ENCODE measurements around the gene RASAL2.

RASAL2 gene

DNA sequence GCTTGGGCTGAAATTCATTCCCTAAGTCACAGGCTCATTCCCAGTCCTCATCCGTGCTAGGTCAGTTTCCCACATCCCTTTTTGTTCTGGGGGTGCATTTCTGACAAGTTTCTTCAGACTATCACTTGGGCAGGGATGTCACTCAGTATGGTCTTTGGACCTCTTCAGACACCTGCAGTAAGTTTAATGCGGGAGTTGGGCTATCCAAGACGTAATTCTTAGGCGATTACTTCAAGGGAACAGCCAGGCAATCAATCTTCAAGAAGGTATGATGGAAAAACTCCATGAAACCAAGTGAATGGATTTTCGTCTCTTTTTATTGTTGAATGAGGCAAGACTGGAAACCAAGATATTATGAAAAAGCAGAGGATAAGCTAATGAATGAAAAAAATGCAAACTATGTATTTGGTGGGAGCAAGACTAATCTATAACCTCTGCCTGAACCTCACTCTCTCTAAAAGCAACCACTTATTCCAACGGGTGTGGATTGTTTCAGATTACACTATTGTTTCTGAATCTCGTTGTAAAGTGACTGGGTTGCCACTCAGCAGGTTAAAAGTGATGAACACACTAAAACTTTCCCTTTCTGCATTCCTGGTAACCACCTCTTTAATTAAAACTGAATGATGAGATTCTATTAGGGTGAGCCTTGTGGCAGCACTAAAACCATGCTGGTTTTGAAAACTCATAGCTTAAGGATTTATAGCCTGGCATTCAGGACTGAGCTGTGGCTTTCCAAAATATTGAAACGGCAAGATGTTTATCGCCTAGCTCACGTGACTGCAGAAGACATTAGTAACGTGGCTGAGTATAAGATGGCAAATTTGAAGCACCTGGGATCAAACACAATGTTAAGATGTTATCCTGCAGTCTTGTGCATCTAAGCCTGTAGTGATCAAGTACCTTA is 1.1 kb downstream of the RASAL2 start:
- H3K9ac ChIP-seq (ENCODE audit: low read length in 2 of 2): peak overlapping the region; percentile 35 to 71
- no peaks in the 10 kb centered on the region for H3K36me3 ChIP-seq (ENCODE audit: control insufficient read depth in 2 of 2, insufficient read depth in 2 of 2, low read length in 2 of 2)
- H3K4me3 ChIP-seq (ENCODE audit: low read length in 2 of 2): peak overlapping the region; percentile 56 to 88
- H3K27ac ChIP-seq (ENCODE audit: low read length): peak overlapping the region; percentile 66
- H3K9me3 ChIP-seq (ENCODE audit: control insufficient read depth in 2 of 2, low read length in 2 of 2): no peaks in the 10 kb centered on the region
- no peaks in the 10 kb centered on the region for H3K27me3 ChIP-seq (ENCODE audit: control insufficient read depth in 1 of 2, insufficient read depth in 2 of 2, low read length in 2 of 2)
- H3K4me1 ChIP-seq (ENCODE audit: control insufficient read depth, insufficient read depth, low read length): peaks cover 8% of the 10 kb centered on the region

DNA sequence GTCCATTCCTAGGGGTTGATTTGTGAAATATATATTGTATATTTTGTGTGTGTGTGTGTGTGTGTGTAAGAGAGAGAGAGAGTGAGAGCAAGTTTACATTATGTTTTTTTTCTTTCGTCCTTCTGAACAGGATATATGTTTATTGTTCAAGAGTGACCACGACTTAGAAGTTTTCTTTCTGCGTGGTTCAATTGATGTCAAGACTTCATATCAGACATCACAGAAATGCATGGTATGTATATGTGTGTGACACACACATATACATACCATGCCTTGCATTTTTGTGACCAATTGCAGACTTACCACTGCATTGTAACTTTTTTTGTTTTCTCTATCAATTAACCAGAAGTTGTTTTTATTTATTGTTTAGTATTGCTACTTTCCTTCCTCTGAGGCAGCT is 2.5 kb downstream of the RASAL2 start:
- no peaks in the 10 kb centered on the region for H3K36me3 ChIP-seq (ENCODE audit: control insufficient read depth in 2 of 2, insufficient read depth in 2 of 2, low read length in 2 of 2)
- H3K27ac ChIP-seq (ENCODE audit: low read length): no peak overlapping the region
- no peak overlapping the region for H3K9ac ChIP-seq (ENCODE audit: low read length in 2 of 2)
- H3K4me3 ChIP-seq (ENCODE audit: low read length in 2 of 2): no peak overlapping the region
- H3K9me3 ChIP-seq (ENCODE audit: control insufficient read depth in 2 of 2, low read length in 2 of 2): no peaks in the 10 kb centered on the region
- no peaks in the 10 kb centered on the region for H3K27me3 ChIP-seq (ENCODE audit: control insufficient read depth in 1 of 2, insufficient read depth in 2 of 2, low read length in 2 of 2)
- H3K4me1 ChIP-seq (ENCODE audit: control insufficient read depth, insufficient read depth, low read length): peaks cover 8% of the 10 kb centered on the region

DNA sequence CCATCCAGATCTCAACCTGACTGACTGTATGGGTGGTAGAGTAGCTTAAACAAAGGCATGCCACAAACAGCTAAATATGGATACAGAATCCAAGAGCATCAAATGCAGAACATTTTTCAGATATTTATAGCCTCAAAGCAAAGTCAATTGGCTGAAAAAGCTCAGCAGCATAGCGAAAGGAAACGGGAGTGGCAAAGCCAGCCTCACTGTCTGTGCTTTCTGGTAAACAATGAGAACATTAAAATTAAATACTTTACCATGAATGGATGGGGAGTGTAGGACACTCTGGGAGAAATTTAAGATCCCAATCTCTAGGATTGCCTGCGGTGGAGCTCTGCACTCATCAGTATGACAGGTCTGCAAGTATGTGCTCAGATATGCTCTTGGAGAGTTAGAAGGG is 4.4 kb downstream of the RASAL2 start:
- Histone ChIP-seq H3K27ac (ENCODE audit: low read length) (no peak overlapping the region), H3K9me3 (ENCODE audit: control insufficient read depth in 2 of 2, low read length in 2 of 2) (no peaks in the 10 kb centered on the region), H3K9ac (ENCODE audit: low read length in 2 of 2) (no peak overlapping the region), H3K4me3 (ENCODE audit: low read length in 2 of 2) (peak overlapping the region in 1 of 2 donors; percentile 23), H3K4me1 (ENCODE audit: control insufficient read depth, insufficient read depth, low read length) (peaks cover 5% of the 10 kb centered on the region), H3K27me3 (ENCODE audit: control insufficient read depth in 1 of 2, insufficient read depth in 2 of 2, low read length in 2 of 2) (no peaks in the 10 kb centered on the region), H3K36me3 (ENCODE audit: control insufficient read depth in 2 of 2, insufficient read depth in 2 of 2, low read length in 2 of 2) (no peaks in the 10 kb centered on the region)

DNA sequence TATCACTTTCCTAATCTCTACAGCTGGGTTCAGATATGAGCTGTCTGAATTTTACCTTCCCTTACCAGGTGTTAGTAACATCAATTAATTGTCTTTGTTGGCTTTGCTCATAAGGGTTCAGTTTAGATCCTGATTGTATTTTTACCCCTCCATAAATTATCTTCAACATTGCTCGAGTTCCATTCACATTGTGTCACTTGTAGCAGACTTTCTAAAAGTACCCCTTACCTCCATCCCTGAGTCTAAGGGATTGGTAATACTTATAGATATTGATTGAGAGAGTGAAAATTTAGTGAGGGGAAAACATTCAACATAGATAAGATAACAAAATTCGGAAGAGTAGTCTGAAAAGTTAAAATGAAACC is 7.3 kb downstream of the RASAL2 start:
- no peaks in the 10 kb centered on the region for H3K36me3 ChIP-seq (ENCODE audit: control insufficient read depth in 2 of 2, insufficient read depth in 2 of 2, low read length in 2 of 2)
- H3K27ac ChIP-seq (ENCODE audit: low read length): no peak overlapping the region
- no peak overlapping the region for H3K9ac ChIP-seq (ENCODE audit: low read length in 2 of 2)
- no peaks in the 10 kb centered on the region for H3K9me3 ChIP-seq (ENCODE audit: control insufficient read depth in 2 of 2, low read length in 2 of 2)
- H3K27me3 ChIP-seq (ENCODE audit: control insufficient read depth in 1 of 2, insufficient read depth in 2 of 2, low read length in 2 of 2): no peaks in the 10 kb centered on the region
- H3K4me1 ChIP-seq (ENCODE audit: control insufficient read depth, insufficient read depth, low read length): no peaks in the 10 kb centered on the region
- H3K4me3 ChIP-seq (ENCODE audit: low read length in 2 of 2): no peak overlapping the region

DNA sequence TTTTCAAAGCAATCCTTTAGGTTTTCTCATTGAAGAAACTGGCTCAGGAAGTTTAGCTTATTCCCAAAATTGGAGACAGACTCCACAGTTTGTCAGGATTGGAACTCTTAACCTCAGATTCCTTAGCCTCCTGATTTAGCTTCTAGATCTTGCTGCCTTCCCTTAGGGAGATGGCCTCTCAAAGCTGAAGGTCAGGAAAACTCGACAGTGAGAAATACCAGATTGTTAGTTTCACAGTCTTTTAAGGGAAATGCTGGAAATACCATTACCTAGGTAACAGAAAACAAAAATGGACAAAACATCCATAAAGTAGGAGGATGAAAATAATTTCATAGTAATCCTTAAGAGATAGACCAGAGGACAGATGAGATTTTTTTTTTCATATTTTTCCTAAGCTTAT is 7.8 kb downstream of the RASAL2 start:
- no peaks in the 10 kb centered on the region for H3K36me3 ChIP-seq (ENCODE audit: control insufficient read depth in 2 of 2, insufficient read depth in 2 of 2, low read length in 2 of 2)
- no peak overlapping the region for H3K4me3 ChIP-seq (ENCODE audit: low read length in 2 of 2)
- H3K9me3 ChIP-seq (ENCODE audit: control insufficient read depth in 2 of 2, low read length in 2 of 2): no peaks in the 10 kb centered on the region
- H3K27ac ChIP-seq (ENCODE audit: low read length): no peak overlapping the region
- no peaks in the 10 kb centered on the region for H3K4me1 ChIP-seq (ENCODE audit: control insufficient read depth, insufficient read depth, low read length)
- no peak overlapping the region for H3K9ac ChIP-seq (ENCODE audit: low read length in 2 of 2)
- H3K27me3 ChIP-seq (ENCODE audit: control insufficient read depth in 1 of 2, insufficient read depth in 2 of 2, low read length in 2 of 2): no peaks in the 10 kb centered on the region

DNA sequence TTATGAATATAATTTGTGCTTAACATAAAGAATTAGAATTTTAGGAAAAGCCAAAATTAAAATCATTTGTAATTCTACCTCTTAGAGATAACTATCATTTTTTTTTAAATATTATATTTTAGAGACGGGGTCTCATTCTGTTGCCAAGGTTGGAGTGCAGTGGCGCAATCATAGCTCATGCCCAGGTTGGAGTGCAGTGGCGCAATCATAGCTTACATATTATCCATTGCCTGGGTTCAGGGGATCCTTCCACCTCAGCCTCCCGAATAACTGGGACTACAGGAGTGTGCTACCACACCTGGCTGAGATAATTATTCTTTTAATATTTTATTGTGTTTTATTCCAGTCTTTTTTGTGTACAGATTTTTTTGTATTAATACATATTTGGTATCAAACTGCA is 8.3 kb downstream of the RASAL2 start:
- Histone ChIP-seq H3K4me3 (ENCODE audit: low read length in 2 of 2) (no peak overlapping the region), H3K9me3 (ENCODE audit: control insufficient read depth in 2 of 2, low read length in 2 of 2) (no peaks in the 10 kb centered on the region), H3K4me1 (ENCODE audit: control insufficient read depth, insufficient read depth, low read length) (no peaks in the 10 kb centered on the region), H3K36me3 (ENCODE audit: control insufficient read depth in 2 of 2, insufficient read depth in 2 of 2, low read length in 2 of 2) (no peaks in the 10 kb centered on the region), H3K27me3 (ENCODE audit: control insufficient read depth in 1 of 2, insufficient read depth in 2 of 2, low read length in 2 of 2) (no peaks in the 10 kb centered on the region), H3K27ac (ENCODE audit: low read length) (no peak overlapping the region), H3K9ac (ENCODE audit: low read length in 2 of 2) (no peak overlapping the region)

DNA sequence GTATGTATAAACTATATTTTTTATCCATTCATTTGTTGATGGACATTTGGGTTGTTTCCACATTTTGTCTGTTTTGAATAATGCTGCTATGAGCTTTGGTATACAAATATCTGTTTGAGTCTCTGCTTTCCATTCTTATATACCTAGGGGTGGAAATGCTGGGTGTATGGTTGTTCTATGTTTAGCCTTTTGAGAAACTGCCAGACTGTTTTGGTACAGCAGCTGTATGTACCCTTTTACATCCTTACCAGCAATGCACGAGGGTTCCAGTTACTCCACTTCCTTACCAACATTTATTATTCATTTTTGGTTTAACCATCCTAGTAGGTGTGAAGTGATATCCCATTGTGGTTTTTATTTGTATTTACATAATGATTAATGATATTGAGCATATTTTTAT is 13.9 kb downstream of the RASAL2 start:
- Histone ChIP-seq H3K27ac (ENCODE audit: low read length) (no peak overlapping the region), H3K9ac (ENCODE audit: low read length in 2 of 2) (no peak overlapping the region), H3K4me1 (ENCODE audit: control insufficient read depth, insufficient read depth, low read length) (no peaks in the 10 kb centered on the region), H3K9me3 (ENCODE audit: control insufficient read depth in 2 of 2, low read length in 2 of 2) (no peaks in the 10 kb centered on the region), H3K27me3 (ENCODE audit: control insufficient read depth in 1 of 2, insufficient read depth in 2 of 2, low read length in 2 of 2) (no peaks in the 10 kb centered on the region), H3K36me3 (ENCODE audit: control insufficient read depth in 2 of 2, insufficient read depth in 2 of 2, low read length in 2 of 2) (no peaks in the 10 kb centered on the region), H3K4me3 (ENCODE audit: low read length in 2 of 2) (no peak overlapping the region)

DNA sequence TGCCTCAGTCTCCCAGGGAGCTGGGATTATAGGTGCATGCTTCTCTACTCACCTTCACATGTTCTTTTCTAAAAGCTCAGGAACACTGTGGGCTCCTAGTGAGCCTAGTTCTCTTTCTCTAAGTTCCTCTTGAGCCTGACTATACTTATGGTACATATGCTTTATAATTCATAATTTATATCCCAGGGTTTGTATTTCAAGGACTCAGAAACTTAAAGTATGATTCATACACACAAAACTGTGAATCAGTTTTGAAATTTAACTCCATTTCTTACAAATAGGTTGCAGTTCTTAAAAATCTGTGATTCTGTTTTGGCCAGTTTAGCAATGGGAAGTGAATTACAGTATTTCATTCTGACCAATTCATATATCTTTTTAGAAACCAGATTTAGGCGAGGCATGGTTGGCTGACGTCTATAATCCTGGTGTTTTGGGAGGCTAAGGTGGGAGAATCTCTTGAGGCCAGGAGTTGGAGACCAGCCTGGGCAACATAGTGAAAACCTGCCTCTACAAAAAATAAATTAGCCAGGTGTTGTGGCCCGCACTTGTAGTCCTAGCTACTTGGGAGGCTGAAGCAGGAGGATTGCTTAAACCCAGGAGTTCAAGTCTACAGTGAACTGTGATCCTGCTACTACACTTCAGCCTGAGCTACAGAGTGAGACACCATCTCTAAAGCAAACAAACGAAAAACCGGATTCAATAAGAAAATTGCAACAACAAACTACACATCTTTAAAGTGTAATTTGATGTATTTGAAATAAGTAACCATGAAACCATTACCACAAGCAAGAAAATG is 15.6 kb downstream of the RASAL2 start:
- Histone ChIP-seq H3K36me3 (ENCODE audit: control insufficient read depth in 2 of 2, insufficient read depth in 2 of 2, low read length in 2 of 2) (no peaks in the 10 kb centered on the region), H3K9ac (ENCODE audit: low read length in 2 of 2) (no peak overlapping the region), H3K27ac (ENCODE audit: low read length) (no peak overlapping the region), H3K9me3 (ENCODE audit: control insufficient read depth in 2 of 2, low read length in 2 of 2) (no peaks in the 10 kb centered on the region), H3K27me3 (ENCODE audit: control insufficient read depth in 1 of 2, insufficient read depth in 2 of 2, low read length in 2 of 2) (no peaks in the 10 kb centered on the region), H3K4me1 (ENCODE audit: control insufficient read depth, insufficient read depth, low read length) (no peaks in the 10 kb centered on the region), H3K4me3 (ENCODE audit: low read length in 2 of 2) (no peak overlapping the region)

DNA sequence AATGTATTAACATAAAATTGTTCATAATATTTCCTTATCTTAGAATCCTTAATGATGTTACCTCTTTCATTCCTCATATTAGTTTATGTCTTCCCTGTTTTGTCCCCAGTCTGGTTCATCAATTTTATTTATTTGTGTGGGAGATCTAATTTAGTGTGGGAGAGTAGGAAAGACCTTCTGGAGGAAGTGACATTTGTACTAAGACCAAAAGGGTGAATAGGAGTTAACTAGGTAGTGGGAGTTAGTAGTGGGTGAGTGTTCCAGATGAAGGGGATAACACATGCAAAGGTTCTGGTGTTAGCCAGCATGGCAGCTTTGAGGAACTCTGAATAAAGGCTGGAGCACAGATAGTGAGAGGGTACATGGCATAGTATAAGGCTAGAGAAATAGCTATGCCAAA is 21.4 kb downstream of the RASAL2 start:
- Histone ChIP-seq H3K27ac (ENCODE audit: low read length) (no peak overlapping the region), H3K4me3 (ENCODE audit: low read length in 2 of 2) (no peak overlapping the region), H3K9ac (ENCODE audit: low read length in 2 of 2) (no peak overlapping the region), H3K4me1 (ENCODE audit: control insufficient read depth, insufficient read depth, low read length) (no peaks in the 10 kb centered on the region), H3K27me3 (ENCODE audit: control insufficient read depth in 1 of 2, insufficient read depth in 2 of 2, low read length in 2 of 2) (no peaks in the 10 kb centered on the region), H3K36me3 (ENCODE audit: control insufficient read depth in 2 of 2, insufficient read depth in 2 of 2, low read length in 2 of 2) (no peaks in the 10 kb centered on the region), H3K9me3 (ENCODE audit: control insufficient read depth in 2 of 2, low read length in 2 of 2) (no peaks in the 10 kb centered on the region)

DNA sequence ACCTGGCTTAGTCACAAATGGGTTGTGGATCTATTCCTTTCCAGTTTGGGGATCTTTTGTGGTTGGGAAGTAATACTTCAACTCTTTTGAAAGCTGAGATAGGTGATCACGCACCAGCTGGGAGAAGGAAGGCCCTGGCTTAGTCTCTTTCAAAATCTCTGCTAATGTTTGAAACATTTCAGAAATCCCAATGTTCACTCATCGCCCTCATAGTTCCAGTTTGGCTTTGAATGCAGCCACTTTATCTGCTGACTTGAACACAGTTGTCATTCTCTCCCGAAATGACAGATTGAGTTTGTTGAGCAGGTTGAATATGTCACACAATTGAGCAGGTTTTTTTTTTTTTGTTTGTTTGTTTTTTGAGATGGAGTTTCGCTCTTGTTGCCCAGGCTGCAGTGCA is 24.6 kb downstream of the RASAL2 start:
- no peaks in the 10 kb centered on the region for H3K27me3 ChIP-seq (ENCODE audit: control insufficient read depth in 1 of 2, insufficient read depth in 2 of 2, low read length in 2 of 2)
- H3K27ac ChIP-seq (ENCODE audit: low read length): no peak overlapping the region
- H3K36me3 ChIP-seq (ENCODE audit: control insufficient read depth in 2 of 2, insufficient read depth in 2 of 2, low read length in 2 of 2): no peaks in the 10 kb centered on the region
- no peak overlapping the region for H3K4me3 ChIP-seq (ENCODE audit: low read length in 2 of 2)
- H3K9ac ChIP-seq (ENCODE audit: low read length in 2 of 2): no peak overlapping the region
- H3K4me1 ChIP-seq (ENCODE audit: control insufficient read depth, insufficient read depth, low read length): no peaks in the 10 kb centered on the region
- H3K9me3 ChIP-seq (ENCODE audit: control insufficient read depth in 2 of 2, low read length in 2 of 2): no peaks in the 10 kb centered on the region

DNA sequence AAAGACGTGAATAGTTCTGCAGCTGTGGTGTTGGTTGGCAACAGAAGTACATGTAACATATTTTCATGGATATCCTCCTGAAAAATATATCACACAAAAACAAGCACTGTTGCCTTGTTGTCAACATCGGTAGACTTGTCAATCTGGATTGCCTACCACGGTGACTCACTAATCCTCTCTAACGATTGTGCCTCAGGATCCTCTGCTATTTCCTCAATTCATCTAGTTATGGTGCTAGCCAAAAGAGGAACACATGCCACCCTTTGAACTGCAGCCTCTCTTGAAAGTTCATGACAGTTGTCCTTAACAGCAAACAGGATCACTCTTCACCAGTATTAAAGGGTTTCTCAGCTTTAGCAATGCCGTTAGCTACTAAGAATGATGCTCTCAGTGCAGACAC is 25.7 kb downstream of the RASAL2 start:
- Histone ChIP-seq H3K27me3 (ENCODE audit: control insufficient read depth in 1 of 2, insufficient read depth in 2 of 2, low read length in 2 of 2) (no peaks in the 10 kb centered on the region), H3K4me3 (ENCODE audit: low read length in 2 of 2) (no peak overlapping the region), H3K36me3 (ENCODE audit: control insufficient read depth in 2 of 2, insufficient read depth in 2 of 2, low read length in 2 of 2) (no peaks in the 10 kb centered on the region), H3K9me3 (ENCODE audit: control insufficient read depth in 2 of 2, low read length in 2 of 2) (no peaks in the 10 kb centered on the region), H3K9ac (ENCODE audit: low read length in 2 of 2) (no peak overlapping the region), H3K4me1 (ENCODE audit: control insufficient read depth, insufficient read depth, low read length) (no peaks in the 10 kb centered on the region), H3K27ac (ENCODE audit: low read length) (no peak overlapping the region)
